C4-2B (cell line): Measurements from ENCODE around the gene USP35.
A peak's percentile ranks its signal among the peaks of the same experiment; 100 is the strongest.

Source experiments
- H3K27ac ChIP-seq: fragments of 450-650 bp; 2 replicates; pipeline ENCODE4 v1.5.1; 2017
- ZFX ChIP-seq: fragments of 450-650 bp; IDR thresholded peaks from 2 replicates; pipeline ENCODE4 v1.6.1; 2017
- TF ChIP-seq, protein P1 (sequence below): fragments of 450-650 bp; conservative IDR thresholded peaks from 2 replicates; pipeline ENCODE4 v1.5.1; 2017; ENCODE audit warnings: mild to moderate bottlenecking

The USP35 gene, protein sequence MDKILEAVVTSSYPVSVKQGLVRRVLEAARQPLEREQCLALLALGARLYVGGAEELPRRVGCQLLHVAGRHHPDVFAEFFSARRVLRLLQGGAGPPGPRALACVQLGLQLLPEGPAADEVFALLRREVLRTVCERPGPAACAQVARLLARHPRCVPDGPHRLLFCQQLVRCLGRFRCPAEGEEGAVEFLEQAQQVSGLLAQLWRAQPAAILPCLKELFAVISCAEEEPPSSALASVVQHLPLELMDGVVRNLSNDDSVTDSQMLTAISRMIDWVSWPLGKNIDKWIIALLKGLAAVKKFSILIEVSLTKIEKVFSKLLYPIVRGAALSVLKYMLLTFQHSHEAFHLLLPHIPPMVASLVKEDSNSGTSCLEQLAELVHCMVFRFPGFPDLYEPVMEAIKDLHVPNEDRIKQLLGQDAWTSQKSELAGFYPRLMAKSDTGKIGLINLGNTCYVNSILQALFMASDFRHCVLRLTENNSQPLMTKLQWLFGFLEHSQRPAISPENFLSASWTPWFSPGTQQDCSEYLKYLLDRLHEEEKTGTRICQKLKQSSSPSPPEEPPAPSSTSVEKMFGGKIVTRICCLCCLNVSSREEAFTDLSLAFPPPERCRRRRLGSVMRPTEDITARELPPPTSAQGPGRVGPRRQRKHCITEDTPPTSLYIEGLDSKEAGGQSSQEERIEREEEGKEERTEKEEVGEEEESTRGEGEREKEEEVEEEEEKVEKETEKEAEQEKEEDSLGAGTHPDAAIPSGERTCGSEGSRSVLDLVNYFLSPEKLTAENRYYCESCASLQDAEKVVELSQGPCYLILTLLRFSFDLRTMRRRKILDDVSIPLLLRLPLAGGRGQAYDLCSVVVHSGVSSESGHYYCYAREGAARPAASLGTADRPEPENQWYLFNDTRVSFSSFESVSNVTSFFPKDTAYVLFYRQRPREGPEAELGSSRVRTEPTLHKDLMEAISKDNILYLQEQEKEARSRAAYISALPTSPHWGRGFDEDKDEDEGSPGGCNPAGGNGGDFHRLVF

DNA sequence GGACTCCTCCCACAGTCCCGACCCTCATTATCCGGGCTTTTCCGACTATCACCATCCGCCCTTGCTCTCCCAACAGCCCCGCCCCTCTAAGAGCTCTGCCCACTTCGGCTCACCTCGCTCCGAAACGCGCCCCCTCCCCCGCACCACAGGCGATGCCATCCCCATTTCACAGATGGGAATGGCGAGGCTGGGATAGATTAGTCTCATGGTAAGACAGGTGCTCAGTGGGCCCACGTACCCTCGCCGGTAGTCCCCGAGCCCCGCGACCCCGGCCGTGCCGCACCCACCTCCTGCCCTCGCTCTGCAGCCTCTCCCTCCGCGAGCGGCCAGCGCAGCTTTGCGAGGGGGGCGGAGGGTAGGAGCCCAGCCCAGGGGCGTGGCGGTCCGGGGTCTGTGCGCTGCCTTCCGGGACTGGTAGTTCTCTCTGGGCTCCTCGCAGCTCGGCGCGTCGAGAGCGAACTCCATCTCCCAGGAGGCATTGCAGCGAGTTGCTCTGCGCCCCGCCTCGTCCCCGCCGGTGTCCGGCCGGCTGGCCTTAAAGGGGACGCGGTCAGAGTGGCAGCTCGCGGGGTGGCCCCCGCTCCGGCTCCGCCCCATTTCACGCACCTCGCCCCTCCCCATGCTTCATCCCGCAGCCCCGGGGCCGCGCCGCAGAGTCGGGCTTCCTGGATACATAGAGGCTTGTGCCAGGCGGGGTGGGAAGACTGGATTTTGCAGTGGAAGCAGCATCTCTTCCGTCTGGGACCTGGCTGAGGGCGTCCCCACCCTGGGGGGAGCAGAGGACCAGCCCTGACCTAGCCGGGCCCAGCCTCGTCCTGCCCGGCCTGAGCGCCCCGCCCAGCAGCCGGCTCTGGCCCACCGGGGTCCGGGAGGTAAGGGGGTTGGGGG lies at the start of gene USP35, which contains the start of gene KCTD21:
Gene USP35, plus strand, starts transcription at position 634 of the 888 bp plus-strand sequence. CDS start 7,327 bp downstream, outside the sequence.
Gene KCTD21, minus strand, starts transcription at position 341 of the 888 bp plus-strand sequence. CDS start 14,072 bp downstream, outside the sequence.
- TF ChIP-seq, protein P1, sequence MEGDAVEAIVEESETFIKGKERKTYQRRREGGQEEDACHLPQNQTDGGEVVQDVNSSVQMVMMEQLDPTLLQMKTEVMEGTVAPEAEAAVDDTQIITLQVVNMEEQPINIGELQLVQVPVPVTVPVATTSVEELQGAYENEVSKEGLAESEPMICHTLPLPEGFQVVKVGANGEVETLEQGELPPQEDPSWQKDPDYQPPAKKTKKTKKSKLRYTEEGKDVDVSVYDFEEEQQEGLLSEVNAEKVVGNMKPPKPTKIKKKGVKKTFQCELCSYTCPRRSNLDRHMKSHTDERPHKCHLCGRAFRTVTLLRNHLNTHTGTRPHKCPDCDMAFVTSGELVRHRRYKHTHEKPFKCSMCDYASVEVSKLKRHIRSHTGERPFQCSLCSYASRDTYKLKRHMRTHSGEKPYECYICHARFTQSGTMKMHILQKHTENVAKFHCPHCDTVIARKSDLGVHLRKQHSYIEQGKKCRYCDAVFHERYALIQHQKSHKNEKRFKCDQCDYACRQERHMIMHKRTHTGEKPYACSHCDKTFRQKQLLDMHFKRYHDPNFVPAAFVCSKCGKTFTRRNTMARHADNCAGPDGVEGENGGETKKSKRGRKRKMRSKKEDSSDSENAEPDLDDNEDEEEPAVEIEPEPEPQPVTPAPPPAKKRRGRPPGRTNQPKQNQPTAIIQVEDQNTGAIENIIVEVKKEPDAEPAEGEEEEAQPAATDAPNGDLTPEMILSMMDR, result no peak
- TF ChIP-seq ZFX, result peak; percentile 37; the same call in 1 of the 2 replicates
- H3K27ac ChIP-seq, result peak within 1 kb of the TSS; percentile 67

- peak within 1 kb of the TSS; percentile 93 for H3K27ac ChIP-seq
- no peak for TF ChIP-seq ZFX
Observed at GRCh38 chr11:78139422-78140391, 49.0 kb upstream of the USP35 start, which contains the start of gene ALG8. Gene ALG8, minus strand, starts transcription at chr11:78139626. Its CDS starts 38 bp downstream, at chr11:78139588.

DNA sequence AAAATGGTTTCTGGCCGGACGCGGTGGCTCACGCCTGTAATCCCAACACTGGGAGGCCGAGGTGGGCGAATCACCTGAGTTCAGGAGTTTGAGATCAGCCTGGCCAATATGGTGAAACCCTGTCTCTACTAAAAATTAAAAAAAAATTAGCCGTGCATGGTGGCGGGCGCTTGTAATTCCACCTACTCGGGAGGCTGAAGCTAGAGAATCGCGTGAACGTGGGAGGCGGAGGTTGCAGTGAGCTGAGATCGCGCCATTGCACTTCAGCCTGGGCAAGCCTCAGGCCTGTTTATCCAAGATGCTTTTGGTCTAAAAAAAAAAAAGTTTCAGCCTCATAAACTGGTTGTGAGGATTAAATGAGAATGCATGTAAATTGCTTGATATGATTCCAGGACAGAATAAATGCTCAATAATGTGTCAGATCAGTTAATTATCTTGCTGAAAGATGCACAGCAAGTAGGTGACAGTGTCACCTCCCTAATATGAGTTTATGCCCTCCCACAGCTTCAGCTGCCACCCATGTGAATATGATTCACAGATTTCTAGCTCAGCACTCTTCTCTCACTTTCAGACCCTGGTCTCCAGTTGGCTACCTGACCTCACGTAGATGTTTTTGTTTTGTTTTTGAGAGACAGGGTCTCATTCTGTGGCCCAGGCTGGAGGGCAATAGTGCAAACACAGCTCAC lies 48.2 kb upstream of the USP35 start:
- TF ChIP-seq ZFX, result no peak
- TF ChIP-seq, protein P1, result no peak
- H3K27ac ChIP-seq, result no peak overlapping the region; the same call in 1 of the 2 replicates

DNA sequence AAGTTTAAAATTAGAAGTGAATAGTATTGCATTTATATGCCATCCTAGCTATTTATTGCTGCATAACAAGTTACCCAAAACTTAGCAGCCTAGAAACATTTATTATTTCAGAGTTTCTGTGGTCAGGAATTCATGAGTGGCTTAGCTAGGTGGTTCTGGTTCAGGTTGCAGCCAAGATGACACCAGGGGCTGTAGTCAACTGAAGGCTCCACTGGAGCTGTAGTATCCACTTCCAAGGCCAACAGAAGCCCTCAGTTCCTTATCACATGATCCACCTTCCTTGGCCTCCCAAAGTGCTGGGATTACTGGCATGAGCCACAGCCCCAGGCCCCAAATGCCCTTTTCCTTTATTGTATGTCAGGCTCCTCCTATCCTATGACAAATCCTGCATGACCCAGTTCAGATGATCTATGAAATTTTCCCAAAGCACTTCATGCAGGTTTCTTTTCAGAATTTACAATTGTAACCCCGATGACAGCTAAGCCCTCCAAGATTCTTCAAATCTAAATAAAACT lies 43.2 kb upstream of the USP35 start:
- no peak for TF ChIP-seq ZFX
- TF ChIP-seq, protein P1, result no peak
- H3K27ac ChIP-seq, result no peak overlapping the region

DNA sequence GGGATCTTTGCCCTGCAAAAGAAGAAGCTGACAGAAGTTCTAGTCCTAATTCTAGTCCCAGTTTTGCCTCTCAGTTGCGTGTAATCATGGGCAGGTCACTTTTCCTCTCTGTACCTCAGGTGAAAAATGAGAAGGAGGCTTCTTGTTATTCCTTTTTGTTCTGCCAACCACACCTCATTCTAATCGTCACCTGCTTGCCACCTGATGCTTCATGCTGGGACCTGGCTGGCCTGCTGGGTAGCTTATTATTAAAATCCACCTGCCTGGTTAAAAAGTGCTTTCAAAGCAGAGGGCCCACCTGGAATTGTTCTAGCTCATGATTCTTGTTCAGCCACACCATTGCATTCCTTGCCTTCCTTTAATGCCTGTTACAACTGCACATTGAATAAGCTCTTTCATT lies 40.9 kb upstream of the USP35 start:
- TF ChIP-seq, protein P1, result no peak
- TF ChIP-seq ZFX, result no peak
- H3K27ac ChIP-seq, result no peak overlapping the region

DNA sequence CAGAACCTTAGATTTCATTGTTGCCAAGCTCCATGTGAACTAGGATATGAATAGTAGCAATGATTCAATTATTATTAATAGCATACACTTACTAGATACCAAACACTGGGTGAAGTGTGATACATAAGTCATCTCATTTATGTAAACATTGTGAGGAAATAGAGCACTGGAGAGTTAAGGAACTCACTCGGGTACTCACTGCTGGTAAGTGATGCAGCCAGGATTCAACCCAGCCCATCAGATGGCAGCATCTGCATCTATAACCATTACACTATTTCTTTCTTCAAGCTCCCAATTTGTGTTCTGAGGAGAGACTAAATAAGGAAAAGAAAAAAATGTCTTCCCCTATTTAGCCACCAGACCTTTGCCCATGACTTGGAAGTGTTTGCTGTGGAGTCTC lies 39.1 kb upstream of the USP35 start:
- TF ChIP-seq ZFX, result no peak
- TF ChIP-seq, protein P1, result no peak
- H3K27ac ChIP-seq, result no peak overlapping the region
